Fibroblast of skin of back (primary cell): ENCODE data around the gene NLRP6. TPM values are rescaled to one million over a fixed set of nuclear protein-coding genes. Genes with fewer than 3 reads are reported as not detected.
A peak's percentile ranks its signal among the peaks of the same experiment; 100 is the strongest.
"Not testable (repeated sequence)": the region's sequence is repeated elsewhere in the genome, so short reads cannot be mapped to it uniquely, and the experiment has no call there.

Experiments used
- DNase-seq: peaks from one replicate; pipeline ENCODE4 v3.0.0-alpha.2; 2013
- polyA plus RNA-seq, 2 experiments: library from polyadenylated mRNA; unstranded; fragments of 120-200 nt; gene quantifications; one replicate each; pipeline ENCODE4 v1.2.1, GENCODE V29; 2013; ENCODE audit not compliant: insufficient read length in 2 of 2

The NLRP6 gene
- polyA plus RNA-seq (2013, experiment 1 of 2; ENCODE audit: insufficient read length) = not detected
- not detected for polyA plus RNA-seq (2013, experiment 2 of 2; ENCODE audit: insufficient read length)

GRCh38 chr11:278001-278951 lies at the start of gene NLRP6:
TSS of gene NLRP6 (plus strand) at chr11:278407. CDS start at chr11:278570, 163 bp downstream.
- DNase-seq = no peak

- no peak for DNase-seq
These were observed 47.8 kb upstream of the NLRP6 start for GRCh38 chr11:230431-230830.

GRCh38 chr11:232783-233565 lies 45.2 kb upstream of the NLRP6 start:
- no peak for DNase-seq

GRCh38 chr11:235180-235579 lies 43.0 kb upstream of the NLRP6 start:
- no peak for DNase-seq

GRCh38 chr11:235609-235996 lies 42.6 kb upstream of the NLRP6 start:
- DNase-seq = no peak

- peak; percentile 81 for DNase-seq
These were observed 42.0 kb upstream of the NLRP6 start, which contains the start of gene SIRT3 for GRCh38 chr11:235997-236773. TSS of gene SIRT3 (minus strand) at chr11:236342. CDS start at chr11:236328, 14 bp downstream.

GRCh38 chr11:236774-237767 lies 41.1 kb upstream of the NLRP6 start, which contains the start of gene PSMD13:
TSS of gene PSMD13 (plus strand) at chr11:236976. CDS start at chr11:237050, 74 bp downstream.
- DNase-seq = peak; percentile 86

- not testable (repeated sequence) for DNase-seq
These were observed 39.9 kb upstream of the NLRP6 start for GRCh38 chr11:238346-238745.

- no peak for DNase-seq
These were observed 37.9 kb upstream of the NLRP6 start for GRCh38 chr11:240315-240714.

GRCh38 chr11:241634-242033 lies 36.6 kb upstream of the NLRP6 start:
- DNase-seq = no peak

GRCh38 chr11:244376-244775 lies 33.8 kb upstream of the NLRP6 start:
- DNase-seq = no peak

GRCh38 chr11:249062-249461 lies 29.1 kb upstream of the NLRP6 start:
- no peak for DNase-seq

GRCh38 chr11:250274-250673 lies 27.9 kb upstream of the NLRP6 start:
- DNase-seq = no peak

- DNase-seq = peak; percentile 47
These were observed 27.4 kb upstream of the NLRP6 start for GRCh38 chr11:250740-251299.

GRCh38 chr11:251550-251949 lies 26.7 kb upstream of the NLRP6 start:
- no peak for DNase-seq

GRCh38 chr11:252666-253065 lies 25.5 kb upstream of the NLRP6 start:
- no peak for DNase-seq

- DNase-seq = no peak
These were observed 24.9 kb upstream of the NLRP6 start for GRCh38 chr11:253160-253885.

- DNase-seq = no peak
These were observed 24.3 kb upstream of the NLRP6 start for GRCh38 chr11:253886-254270.

- peak; percentile 10 for DNase-seq
These were observed 23.0 kb upstream of the NLRP6 start for GRCh38 chr11:255176-255575.

GRCh38 chr11:255816-256215 lies 22.4 kb upstream of the NLRP6 start:
- DNase-seq = no peak
